MG63 (cell line): Measurements from ENCODE around the gene FTO. TPM values are rescaled to one million over a fixed set of nuclear protein-coding genes. Genes with fewer than 3 reads are reported as not detected.
"Not testable (repeated sequence)": the region's sequence is repeated elsewhere in the genome, so short reads cannot be mapped to it uniquely, and the experiment has no call there.

Source experiments
- DNase-seq: peaks from one replicate; pipeline ENCODE4 v3.0.0-alpha.2; 2020
- H3K27me3 ChIP-seq: fragments of 250-450 bp; sonication (Bioruptor Pico); 2 replicates; pipeline ENCODE4 v1.5.1; 2020; ENCODE audit warnings: mild to moderate bottlenecking, moderate library complexity
- H3K36me3 ChIP-seq: fragments of 250-450 bp; sonication (Bioruptor Pico); 2 replicates; pipeline ENCODE4 v1.5.1; 2020; ENCODE audit warnings: mild to moderate bottlenecking, moderate library complexity
- H3K4me3 ChIP-seq: fragments of 250-450 bp; sonication (Bioruptor Pico); 2 replicates; pipeline ENCODE4 v1.5.1; 2020; ENCODE audit warnings: mild to moderate bottlenecking, moderate library complexity
- H3K9me3 ChIP-seq: fragments of 250-450 bp; sonication (Bioruptor Pico); 2 replicates; pipeline ENCODE4 v1.5.1; 2020; ENCODE audit warnings: mild to moderate bottlenecking, moderate library complexity
- total RNA-seq: library from RNA; depleted of rRNA; stranded (reverse); fragments of >200 nt; shearing (Covaris generic); gene quantifications from 2 replicates; pipeline ENCODE4 v1.2.3, GENCODE V29; 2014; ENCODE audit warnings: low replicate concordance

The FTO gene
- total RNA-seq, 1 experiment from 2014 or later: 88.6 TPM

DNA sequence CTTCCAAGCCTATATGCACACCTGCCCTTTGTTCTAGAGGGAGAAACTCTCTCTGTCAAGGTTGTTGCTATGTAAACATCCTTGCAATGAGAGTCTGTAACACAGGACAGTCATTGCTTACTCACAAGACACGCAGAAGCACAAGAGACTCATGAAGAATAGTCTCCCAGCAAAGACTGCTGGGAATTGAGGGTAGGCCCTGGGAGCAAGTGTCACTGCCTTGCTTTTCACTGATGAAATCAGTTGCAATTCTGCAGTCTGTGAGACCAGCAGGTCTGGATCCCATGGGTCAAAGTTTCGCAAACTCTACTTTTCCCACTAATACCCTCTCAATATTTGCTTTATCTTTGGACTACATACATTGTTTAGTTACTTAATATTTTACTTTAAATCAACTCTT, 177.4 kb downstream of the FTO start:
- Histone ChIP-seq H3K27me3 (no peaks in the 10 kb centered on the region), H3K4me3 (no peak overlapping the region), H3K9me3 (no peaks in the 10 kb centered on the region), H3K36me3 (peaks cover 64% of the 10 kb centered on the region)
- peak; percentile 28 for DNase-seq

DNA sequence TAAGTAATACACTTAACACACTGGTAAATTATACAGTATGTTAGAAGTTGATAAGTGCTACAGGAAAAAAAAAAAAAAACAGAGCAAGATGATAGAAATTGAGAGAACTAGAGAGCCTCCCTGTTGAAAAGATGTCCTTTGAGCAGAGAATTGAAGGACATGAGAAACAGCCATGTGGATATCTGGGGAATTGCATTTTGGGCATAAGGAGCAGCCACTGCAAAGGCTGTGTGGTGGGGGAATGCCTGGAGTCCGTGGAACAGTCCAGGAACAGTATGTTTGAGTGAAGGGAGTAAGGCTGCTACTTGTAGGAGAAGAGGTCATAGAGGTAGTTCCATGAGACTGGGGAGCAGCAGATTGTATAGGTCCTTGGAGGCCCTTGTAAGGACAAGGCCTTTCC, 178.4 kb downstream of the FTO start:
- H3K4me3 ChIP-seq: no peak overlapping the region
- no peaks in the 10 kb centered on the region; the same call in 1 of the 2 replicates for H3K9me3 ChIP-seq
- no peaks in the 10 kb centered on the region for H3K27me3 ChIP-seq
- H3K36me3 ChIP-seq: peaks cover 65% of the 10 kb centered on the region
- no peak for DNase-seq

DNA sequence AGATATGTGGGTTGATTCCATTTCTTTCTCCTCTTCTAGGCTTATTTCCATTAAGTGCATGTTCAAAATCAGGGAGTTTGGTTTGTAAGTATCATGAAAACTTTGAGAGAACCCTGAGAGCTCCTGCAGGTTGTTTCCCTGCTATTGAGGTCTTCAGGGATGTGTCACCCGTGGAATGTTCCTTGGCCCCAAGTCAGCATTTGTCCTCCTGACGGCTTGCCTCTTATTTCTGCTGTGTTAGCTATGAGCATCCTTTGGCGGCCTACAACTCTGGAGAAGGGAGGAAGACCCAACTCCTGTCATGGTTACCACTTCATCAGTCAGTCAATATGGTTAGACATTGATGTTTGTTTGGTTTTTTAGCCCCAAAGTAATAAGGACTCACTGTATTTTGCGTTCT, 180.8 kb downstream of the FTO start:
- Histone ChIP-seq H3K27me3 (no peaks in the 10 kb centered on the region), H3K36me3 (peaks cover 75% of the 10 kb centered on the region), H3K9me3 (no peaks in the 10 kb centered on the region; the same call in 1 of the 2 replicates), H3K4me3 (no peak overlapping the region)
- no peak for DNase-seq

DNA sequence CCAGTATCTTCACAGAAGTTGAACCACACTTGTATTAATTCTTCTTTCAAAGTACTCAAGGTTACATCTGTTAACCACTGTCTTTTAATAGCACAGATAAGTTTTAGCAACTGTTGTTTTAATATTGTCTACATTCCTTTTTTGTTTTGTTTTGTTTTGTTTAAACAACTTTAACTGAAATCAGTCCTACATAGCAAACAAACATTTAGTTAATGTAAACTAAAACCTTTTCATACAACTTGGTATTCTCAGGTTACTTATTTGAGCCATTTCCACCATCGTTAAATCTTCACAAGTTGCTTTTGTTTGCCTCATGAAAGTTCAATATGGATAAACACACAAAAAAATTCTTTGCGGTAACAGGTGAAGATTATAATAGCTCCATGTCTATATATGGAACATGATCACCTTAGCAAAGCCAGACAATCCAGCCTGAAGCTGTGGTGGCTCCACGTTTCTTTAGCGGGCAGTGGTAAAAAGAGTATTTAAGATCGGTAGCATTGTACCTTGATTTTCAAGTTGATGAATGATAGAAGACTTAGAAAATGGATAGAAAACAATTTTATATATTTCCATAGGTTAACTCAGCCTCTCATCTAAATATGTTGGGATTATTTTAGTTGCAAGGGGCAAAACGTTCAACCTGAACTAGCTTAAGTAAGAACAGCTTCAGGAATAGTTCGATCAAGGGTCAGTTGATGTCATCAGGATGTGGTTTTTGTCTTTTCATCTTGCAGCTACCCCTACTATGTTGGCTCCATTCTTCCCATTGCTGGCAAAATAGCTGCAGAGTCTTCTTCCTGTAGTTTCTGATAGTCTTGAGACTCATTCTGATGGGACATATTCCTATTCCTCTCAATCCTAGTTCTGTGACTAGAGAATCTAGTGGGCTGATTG, 182.8 kb downstream of the FTO start:
- no peak for DNase-seq
- Histone ChIP-seq H3K4me3 (no peak overlapping the region), H3K36me3 (peaks cover 66% of the 10 kb centered on the region), H3K9me3 (no peaks in the 10 kb centered on the region; the same call in 1 of the 2 replicates), H3K27me3 (no peaks in the 10 kb centered on the region)

DNA sequence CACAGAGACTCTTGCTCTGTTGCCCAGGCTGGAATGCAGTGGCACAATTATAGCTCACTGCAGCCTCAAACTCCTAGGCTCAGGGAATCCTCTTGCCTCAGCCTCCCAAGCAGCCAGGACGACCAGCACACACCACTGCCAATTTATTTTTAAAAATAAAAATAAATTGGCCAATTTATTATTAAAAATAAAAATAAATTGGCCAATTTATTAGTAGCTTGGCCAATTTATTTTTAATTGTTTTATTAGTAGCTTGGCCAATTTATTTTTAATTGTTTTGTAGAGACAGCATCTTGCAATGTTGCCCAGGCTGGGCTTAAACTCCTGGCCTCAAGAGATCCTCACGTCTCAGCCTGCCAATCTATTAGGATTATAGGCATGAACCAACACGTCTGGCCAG, 184.3 kb downstream of the FTO start:
- Histone ChIP-seq H3K36me3 (peaks cover 62% of the 10 kb centered on the region), H3K9me3 (no peaks in the 10 kb centered on the region; the same call in 1 of the 2 replicates), H3K4me3 (no peak overlapping the region), H3K27me3 (no peaks in the 10 kb centered on the region)
- DNase-seq: no peak

DNA sequence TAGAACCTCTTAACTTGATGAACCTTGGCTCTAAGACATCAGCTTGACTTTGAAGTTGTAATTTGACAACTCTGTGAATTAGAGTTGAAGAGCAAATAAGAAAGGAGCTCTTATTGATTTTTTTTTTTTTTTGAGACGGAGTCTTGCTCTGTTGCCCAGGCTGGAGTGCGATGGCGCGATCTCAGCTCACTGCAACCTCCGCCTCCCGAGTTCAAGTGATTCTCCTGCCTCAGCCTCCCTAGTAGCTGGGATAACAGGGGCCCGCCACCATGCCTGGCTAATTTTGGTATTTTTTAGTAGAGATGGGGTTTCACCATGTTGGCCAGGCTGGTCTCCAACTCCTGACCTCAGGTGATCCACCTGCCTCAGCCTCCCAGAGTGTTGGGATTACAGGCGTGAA, 186.9 kb downstream of the FTO start:
- H3K27me3 ChIP-seq, DNase-seq, H3K9me3 ChIP-seq, H3K4me3 ChIP-seq: not testable (repeated sequence)
- H3K36me3 ChIP-seq: peaks cover 43% of the 10 kb centered on the region

DNA sequence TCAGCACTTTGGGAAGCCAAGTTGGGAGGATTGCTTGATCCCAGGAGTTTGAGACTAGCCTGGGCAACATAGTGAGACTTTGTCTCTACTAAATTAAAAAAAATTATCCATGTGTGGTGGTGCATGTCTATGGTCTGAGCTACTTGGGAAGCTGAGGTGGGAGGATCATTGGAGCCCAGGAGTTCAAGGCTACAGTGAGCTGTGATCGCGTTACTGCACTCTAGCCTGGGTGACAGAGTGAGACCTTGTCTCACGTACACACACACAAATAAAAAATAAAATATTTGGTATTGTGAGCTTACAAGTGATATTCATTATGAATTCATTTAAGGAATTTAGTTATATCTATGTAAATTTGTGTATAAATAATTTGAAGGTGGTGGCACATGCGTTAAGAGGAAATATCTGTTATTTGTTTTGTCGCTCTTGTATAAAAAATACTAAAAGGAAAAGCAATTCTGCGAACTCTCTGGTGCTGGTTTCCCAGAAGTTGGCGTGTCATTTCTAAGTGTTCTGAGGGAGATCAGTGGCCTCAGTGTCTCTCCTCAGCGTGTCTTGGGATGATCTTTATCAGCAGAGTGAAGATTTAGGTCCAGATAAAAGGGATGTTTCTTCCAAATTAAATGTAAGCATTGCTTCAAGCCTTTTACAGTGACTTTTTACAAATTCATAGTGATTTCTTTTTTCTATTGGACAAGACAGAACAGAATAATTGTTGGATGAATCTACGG, 187.6 kb downstream of the FTO start:
- H3K27me3 ChIP-seq: no peaks in the 10 kb centered on the region
- H3K36me3 ChIP-seq: peaks cover 36% of the 10 kb centered on the region
- DNase-seq: no peak
- no peaks in the 10 kb centered on the region; the same call in 1 of the 2 replicates for H3K9me3 ChIP-seq
- no peak overlapping the region for H3K4me3 ChIP-seq

DNA sequence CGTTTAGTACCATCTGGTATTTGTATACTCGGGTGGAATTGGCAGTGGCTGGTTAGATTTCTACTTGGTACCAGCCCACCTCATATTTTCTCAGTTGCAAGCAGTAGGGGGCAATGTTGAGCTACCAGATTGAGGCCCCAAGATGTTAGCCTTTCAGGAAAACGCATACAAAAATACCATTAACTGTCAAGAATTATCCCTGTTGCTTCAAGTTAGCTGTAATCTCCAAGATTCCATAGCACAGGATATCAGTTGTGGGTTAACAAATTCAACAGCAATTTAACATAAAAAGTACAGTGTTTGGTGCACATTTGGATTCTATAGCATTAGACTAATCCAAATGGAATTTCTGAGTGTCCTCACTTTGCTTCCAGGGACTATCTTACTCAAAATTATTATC, 188.2 kb downstream of the FTO start:
- DNase-seq: peak; percentile 69
- Histone ChIP-seq H3K27me3 (no peaks in the 10 kb centered on the region), H3K4me3 (no peak overlapping the region), H3K36me3 (peaks cover 33% of the 10 kb centered on the region), H3K9me3 (no peaks in the 10 kb centered on the region)

DNA sequence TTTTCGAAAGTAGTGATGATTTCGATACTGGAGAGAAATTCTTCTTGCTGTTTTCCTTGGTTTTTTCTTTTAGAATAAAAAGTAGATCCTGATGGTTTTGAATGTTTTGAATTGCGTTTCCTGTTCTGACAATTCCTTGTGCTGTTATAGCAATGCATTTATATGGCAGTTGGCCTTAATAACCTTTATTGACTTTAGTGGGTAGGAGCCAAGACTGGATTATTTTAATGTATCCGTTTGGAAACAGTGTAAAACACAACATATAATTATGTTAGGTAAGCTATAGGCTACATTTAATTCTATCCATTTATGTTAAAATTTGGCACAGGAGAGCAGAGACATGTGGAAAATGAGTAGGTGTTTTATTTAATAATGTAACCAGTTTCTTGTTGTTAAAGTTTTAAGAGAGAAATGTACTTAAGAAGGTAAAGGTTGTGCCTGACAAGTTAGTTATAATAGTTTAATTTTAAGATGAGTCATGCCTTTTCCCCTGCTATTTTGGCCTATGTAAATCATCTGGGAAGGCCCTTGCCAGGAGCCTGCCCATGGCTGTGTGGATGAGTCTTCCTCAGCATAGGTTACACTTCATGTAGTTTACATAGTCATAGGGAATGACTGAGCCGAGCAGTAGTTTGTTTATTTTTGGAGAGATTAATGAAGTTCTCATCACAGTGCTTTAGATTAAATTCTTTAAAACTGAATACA, 189.9 kb downstream of the FTO start:
- DNase-seq: peak; percentile 99
- H3K27me3 ChIP-seq: no peaks in the 10 kb centered on the region
- H3K9me3 ChIP-seq: no peaks in the 10 kb centered on the region
- H3K36me3 ChIP-seq: peaks cover 22% of the 10 kb centered on the region
- no peak overlapping the region for H3K4me3 ChIP-seq

DNA sequence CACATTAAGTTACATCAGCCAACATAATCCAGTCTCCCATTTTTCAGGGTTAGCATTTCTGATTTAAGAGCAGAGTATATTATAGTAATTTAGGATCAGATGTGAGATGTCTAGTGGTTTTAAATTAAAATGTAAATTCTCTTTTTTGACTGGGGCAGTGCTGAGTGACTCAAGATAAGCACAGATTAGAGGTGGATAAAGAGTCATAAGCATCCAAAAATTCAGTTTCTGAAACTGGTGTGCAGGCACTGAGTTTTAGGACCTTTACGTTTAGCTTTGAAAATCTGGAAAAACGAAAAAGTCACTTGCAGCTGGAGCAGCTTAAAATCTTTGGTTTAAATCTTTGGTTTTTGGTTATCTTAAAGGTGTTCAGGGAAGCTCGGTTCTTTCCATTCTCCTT, 190.7 kb downstream of the FTO start:
- Histone ChIP-seq H3K4me3 (no peak overlapping the region), H3K36me3 (peaks cover 16% of the 10 kb centered on the region; the same call in 1 of the 2 replicates), H3K27me3 (no peaks in the 10 kb centered on the region), H3K9me3 (no peaks in the 10 kb centered on the region)
- DNase-seq: no peak

DNA sequence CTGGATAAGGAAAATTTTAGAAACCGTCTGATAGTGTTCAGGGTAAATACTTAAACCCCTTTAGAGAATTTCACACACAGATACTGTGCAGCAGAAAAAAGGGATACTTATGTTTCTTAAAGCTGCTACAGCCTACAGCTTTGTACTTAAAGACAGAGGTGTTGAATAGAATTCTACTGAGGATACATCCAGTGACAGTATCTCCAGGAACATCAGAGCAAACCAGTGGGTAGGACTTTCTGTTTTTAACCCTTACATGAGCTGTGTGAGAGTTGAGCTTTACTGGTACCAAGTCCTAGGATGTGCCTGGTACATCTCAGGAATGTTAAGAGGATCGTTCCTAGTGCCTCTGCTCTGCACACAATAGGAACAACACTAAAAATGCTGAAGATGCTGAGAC, 191.5 kb downstream of the FTO start:
- Histone ChIP-seq H3K4me3 (no peak overlapping the region), H3K9me3 (no peaks in the 10 kb centered on the region), H3K36me3 (peaks cover 11% of the 10 kb centered on the region; the same call in 1 of the 2 replicates), H3K27me3 (no peaks in the 10 kb centered on the region)
- DNase-seq: no peak

DNA sequence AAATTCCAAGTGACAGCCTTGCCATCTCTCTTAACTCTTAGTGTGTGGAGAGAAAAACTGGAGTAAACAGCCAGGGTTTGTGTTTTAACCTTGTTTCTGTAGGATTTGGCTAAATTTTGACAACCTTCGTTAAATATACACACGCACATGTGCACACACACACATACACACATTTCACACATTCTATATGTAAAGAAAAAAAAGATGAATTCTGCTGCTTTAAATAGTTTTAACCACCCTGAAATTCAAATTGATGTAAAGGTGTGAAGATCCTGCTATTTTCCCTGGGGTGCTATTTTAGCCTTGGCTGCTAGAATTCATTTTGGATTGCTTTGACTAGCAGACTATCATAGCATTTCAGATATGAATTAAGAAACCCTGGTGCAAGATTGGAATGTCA, 191.9 kb downstream of the FTO start:
- no peaks in the 10 kb centered on the region for H3K9me3 ChIP-seq
- H3K4me3 ChIP-seq: no peak overlapping the region
- no peaks in the 10 kb centered on the region for H3K27me3 ChIP-seq
- H3K36me3 ChIP-seq: peaks cover 8% of the 10 kb centered on the region
- DNase-seq: no peak

DNA sequence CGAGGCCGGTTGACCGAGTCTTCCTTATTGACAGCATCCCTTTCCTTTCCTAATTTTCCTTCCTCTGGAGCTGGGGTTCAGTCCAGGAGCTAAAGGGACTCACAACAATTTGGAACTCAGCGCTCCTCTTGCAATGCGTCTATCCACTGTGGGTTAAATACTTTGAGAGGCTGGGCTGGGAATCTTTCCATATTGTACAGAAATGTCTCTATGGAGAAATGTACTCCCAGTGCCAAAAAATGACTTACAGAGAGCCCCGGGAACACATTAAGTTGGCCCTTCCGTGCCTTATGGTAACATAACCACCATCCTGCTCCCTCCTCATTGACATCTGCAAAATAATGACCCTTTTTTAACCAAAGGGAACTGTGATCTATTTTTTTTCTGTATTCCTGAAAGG, 192.8 kb downstream of the FTO start:
- H3K36me3 ChIP-seq: peaks cover 8% of the 10 kb centered on the region
- no peak overlapping the region for H3K4me3 ChIP-seq
- no peak for DNase-seq
- no peaks in the 10 kb centered on the region for H3K9me3 ChIP-seq
- H3K27me3 ChIP-seq: no peaks in the 10 kb centered on the region

DNA sequence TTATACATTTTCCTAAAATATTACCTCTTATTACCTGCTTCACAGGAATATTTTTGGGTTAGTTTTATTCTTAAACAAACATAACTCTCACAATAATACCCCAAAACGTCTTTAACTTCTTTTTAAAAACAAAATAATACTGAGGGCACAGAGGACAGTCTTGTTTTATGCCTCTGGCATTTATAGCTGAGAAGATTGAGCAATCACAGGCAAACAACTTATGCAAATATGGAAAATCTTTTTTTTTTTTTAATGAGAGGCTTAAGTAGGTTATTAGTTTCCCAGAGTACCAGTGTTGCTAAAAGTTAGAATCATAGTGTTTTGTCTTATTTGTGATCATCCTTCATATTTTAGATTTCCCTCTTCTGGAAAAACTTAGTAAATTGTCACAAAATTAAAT, 195.0 kb downstream of the FTO start:
- no peaks in the 10 kb centered on the region for H3K27me3 ChIP-seq
- peaks cover 5% of the 10 kb centered on the region for H3K36me3 ChIP-seq
- DNase-seq: no peak
- H3K4me3 ChIP-seq: no peak overlapping the region
- no peaks in the 10 kb centered on the region for H3K9me3 ChIP-seq

DNA sequence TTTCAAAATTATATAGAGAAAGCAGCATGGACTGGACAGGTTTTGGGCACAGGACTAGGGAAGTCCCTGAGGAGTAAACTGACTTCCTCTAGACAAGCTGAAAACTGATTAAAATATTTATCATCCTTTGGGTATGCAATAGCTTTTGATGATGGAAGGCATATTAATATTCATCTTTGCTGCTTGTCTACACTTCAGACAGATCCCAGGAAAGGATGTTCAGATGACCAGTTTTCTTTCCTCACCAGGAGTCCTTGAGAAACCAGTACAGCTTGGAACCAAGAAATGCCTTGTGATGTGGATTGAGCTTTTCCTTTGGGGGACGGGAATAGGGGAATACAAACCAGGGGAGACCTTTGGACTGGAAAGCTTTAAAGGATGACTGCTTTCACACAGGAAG, 195.5 kb downstream of the FTO start:
- peaks cover 8% of the 10 kb centered on the region for H3K36me3 ChIP-seq

DNA sequence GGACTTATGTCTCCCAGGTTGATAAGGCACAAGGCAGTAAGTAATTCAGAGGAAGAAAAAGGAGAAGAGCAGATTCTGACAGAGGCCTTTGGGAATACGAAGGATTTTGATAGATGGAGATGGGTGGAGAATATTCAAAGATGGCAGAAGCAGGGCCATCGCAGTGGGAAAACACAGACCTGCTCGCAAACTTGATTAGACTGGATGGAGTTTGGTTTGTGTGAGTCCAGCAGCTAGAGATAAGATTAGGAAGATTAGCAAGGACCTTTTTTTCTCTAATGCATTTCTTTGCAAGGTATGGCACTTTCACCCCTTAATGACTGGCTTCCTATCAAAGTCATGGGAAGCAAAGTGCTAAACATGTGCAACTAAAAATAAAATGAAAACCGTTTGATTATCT, 196.7 kb downstream of the FTO start:
- H3K36me3 ChIP-seq: peaks cover 10% of the 10 kb centered on the region
- no peak for DNase-seq
- no peaks in the 10 kb centered on the region for H3K27me3 ChIP-seq
- H3K4me3 ChIP-seq: no peak overlapping the region
- no peaks in the 10 kb centered on the region for H3K9me3 ChIP-seq

More for the DNA sequence above, 195.5 kb downstream of the FTO start:
- no peak for DNase-seq
- no peaks in the 10 kb centered on the region for H3K27me3 ChIP-seq
- H3K4me3 ChIP-seq: no peak overlapping the region
- H3K9me3 ChIP-seq: no peaks in the 10 kb centered on the region

DNA sequence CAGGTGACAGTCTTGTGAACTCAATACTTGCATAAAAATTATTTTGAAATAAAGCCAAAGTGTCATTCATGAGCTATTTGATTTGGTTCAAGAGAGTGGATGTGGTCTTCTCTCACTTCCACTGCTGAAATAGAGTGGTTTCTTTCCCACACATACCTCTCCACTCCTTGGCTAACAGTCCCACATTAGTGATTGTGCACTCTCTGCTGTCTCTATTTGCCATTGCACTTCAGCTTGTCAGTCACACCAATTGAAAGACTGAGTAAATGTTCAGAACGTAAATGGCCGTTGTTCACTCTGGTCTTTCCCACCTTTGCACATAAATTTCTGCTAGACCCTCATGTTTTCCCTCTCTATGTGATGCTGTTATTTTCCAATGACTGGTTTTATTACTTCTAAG, 197.5 kb downstream of the FTO start:
- no peak for DNase-seq
- Histone ChIP-seq H3K36me3 (peaks cover 10% of the 10 kb centered on the region), H3K4me3 (no peak overlapping the region), H3K27me3 (no peaks in the 10 kb centered on the region), H3K9me3 (no peaks in the 10 kb centered on the region)
